NCI-H82 (cell line): ENCODE results near the gene KCNH5.

ENCODE experiments used
- DNase-seq: peaks from one replicate; lab custom pipeline; 2025; lab: John Stamatoyannopoulos, UW

The KCNH5 gene

DNA sequence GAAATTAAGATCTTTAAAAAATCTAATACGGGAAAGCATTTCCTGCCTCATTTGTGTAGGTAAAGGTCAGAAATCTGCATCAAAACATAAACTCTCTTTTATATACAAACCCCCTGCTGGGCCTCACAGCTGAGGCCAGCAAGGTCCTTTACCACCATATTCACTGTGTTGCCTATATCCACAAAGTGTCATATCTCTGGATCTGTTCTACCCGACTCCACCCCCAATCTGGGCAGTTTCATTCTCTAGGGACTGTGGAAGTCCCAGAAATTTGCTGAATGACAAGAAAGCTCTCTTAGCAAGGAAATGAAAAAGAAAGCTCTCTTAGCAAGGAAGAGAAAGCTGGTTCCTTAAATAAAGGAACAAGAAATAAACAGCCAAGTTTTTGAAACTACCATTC is 301.7 kb downstream of the KCNH5 start:
- no peak for DNase-seq

GRCh38 chr14:62743118-62743517 is 302.1 kb downstream of the KCNH5 start:
- no peak for DNase-seq

DNA sequence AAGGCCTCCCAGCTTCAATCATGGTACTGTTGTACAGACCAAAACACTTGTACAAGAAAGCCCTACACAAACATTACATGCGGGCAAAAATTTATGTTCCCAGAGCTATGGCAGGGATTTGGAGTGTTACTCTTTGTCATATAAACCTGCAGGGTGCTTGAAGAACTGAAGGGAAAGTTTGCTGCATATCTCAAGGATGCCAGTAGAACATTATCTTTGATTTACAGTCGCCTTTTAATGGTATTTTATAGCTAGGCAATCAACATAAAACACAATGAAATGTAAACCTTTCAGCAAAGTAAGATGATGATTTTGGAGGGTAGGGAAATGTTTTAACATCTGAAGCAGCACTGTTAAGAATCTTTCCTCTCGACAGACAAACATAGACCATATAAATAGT is 305.6 kb downstream of the KCNH5 start:
- no peak for DNase-seq

GRCh38 chr14:62736048-62737043 is 308.9 kb downstream of the KCNH5 start:
- DNase-seq = no peak

- no peak for DNase-seq
Observed at GRCh38 chr14:62734831-62735230, 310.4 kb downstream of the KCNH5 start.

GRCh38 chr14:62722406-62722805 is 322.9 kb downstream of the KCNH5 start:
- no peak for DNase-seq

GRCh38 chr14:62718629-62719028 is 326.6 kb downstream of the KCNH5 start:
- no peak for DNase-seq

DNA sequence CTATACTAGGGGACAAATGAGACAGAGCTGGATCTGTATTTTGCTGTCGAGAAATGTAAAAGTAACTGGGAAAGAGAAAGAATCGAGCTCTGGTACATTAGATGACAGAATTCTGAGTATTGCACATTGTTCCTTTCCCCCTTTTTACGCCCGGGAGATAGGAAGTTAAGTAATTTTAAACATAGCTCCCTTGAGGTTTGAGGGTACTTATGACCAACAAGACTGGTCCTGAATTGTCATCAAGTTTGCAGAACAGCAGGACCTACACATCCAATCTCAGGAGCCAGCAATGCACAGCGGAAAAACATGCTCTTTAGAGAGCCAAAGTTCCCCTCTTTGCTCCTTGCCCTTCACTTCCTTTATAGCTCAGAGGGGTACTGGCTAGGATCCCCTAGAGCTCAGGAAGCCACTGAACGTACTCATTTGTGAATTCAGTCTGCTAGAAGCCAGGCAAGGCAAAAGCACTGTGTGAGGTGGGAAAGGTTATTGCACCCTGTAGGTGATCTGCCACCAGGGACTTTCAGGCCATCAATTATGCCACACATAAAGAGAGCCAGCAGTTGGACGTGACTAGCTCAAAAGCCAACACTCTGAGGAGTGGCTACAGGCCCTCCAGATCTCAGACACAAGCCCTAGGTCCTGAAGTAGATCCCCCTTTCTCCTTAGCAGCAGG is 333.8 kb downstream of the KCNH5 start:
- DNase-seq = no peak

DNA sequence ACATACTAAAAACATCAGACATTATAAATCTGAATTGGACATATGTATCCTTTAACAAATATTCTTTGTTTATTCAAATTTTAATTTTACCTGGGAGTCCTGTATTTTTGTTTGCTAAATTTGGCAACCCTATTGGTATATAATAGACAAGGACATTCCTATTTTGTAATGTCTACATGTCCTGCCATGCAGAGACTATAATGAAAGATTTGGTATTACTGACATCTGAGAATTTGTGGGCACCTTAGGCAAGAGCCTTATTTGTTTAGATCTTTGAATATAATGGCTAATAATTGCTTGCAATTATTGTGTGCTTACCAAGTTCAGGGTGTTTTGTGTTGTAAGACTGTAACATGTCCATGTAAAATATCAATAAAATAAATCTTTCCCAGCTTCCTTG is 334.4 kb downstream of the KCNH5 start:
- DNase-seq = no peak

GRCh38 chr14:62709773-62710172 is 335.5 kb downstream of the KCNH5 start:
- DNase-seq = no peak

GRCh38 chr14:62706217-62706616 is 339.0 kb downstream of the KCNH5 start:
- DNase-seq = no peak

DNA sequence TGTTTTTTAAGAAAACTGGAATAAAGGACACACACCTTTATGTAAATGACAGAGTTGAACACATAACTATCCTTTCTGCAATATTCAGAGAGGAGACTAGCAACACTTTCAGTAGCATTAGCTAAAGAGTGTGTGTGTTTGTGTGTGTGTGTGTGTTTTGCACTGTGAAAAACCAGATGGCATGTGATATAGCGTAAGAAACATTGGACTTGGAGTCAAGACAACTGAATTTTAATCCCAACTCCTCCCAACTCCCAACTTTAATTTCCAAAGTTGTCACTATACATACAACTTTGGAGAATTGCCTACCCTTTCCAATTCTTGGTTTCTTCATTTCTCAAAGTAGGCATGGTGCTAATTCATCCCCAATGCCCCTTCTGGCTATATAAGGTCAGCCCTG is 347.8 kb downstream of the KCNH5 start:
- DNase-seq = no peak

GRCh38 chr14:62696929-62697328 is 348.3 kb downstream of the KCNH5 start:
- DNase-seq = no peak

DNA sequence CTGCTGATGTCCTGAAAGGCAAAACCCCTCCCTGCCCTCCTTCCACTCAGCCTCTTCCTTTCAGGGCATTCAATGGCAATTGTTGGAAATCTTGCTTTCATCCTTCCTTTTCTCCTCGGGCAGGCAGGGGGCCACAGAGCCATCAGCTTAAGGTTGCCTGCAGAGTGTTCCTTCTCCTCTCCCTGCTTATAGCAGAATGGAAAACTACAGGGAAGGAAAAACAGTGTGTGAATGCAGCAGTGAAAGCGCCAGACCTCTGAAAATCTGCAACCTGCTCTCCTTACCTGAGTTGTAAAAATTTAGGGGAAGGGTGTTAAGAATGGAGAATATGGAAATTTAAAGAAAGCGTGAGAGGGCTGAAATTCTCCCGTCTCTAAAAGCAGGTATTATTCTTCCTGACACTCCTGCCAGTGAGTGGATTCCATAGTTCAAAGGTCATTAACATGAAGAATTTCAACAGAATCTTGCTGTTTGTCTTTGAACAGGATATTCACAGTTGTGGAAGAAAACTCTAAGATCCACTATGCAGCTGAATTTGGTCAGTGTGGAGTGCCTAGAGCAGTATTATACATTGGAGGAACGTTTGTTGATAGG is 348.8 kb downstream of the KCNH5 start:
- DNase-seq = no peak

GRCh38 chr14:62694075-62694474 is 351.2 kb downstream of the KCNH5 start:
- DNase-seq = no peak

DNA sequence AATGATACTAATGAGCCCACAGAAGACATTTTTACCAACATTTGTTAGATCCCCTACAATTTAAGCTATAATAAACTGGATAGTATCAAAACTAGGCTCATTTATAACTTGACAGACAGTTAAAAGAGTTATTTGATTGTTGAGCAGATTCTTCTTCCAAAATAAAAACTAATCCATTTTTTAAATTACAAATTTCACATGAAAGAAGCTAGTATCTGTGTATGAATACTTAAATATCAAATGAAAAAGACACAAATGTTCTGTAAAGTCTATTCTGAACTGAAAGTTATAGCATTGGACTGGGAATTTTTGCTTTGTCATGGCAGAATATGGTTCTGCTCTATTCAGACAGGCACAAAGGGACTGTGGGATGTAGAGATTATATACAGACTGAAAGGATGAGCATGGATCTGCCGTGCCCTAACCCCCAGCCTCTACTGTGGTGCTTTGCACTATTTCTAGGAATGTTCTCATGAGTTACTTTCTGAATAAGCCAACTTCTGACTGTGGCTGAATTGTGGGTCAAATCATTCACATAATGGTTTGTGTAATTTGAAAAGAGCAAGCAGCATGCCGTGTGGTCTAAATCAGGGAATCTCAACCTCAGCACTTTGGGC is 352.7 kb downstream of the KCNH5 start:
- DNase-seq = no peak

DNA sequence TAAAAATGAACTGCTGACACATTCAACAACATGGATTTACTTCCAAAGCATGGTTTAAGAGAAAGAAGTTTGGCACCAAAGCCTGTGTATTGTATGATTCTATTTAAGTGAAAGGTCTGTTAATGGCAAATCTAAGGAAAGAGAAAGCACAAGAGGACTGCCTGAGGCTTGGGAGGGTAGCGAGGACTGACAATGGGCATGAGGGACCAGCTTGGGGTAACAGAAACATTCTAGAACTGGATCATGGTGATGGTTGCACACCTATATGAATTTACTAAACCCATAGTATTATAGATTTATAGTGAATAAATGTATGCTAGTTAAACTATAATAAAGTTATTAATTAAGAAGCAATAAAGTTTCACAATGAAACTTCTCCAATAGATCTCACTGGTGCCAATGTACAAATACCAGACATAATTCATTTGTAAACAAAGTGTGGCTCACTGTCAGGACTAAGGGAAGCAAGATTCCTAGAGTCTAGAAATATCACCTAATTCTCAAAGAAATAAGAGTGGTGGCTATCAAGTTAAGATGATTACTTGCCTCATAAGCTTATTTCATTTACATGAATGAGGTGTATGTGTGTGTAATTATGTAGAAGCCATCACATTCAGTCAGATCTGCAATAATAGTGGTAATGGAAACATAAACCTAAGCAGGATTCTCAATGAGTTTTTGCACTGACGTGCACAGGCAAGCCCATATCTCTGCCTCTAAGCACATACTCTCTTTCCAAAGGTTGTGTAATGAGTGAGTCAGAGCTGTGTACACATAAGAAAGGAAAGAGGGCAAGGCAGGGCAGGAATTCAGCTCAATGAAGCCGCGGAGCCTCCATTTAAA is 353.4 kb downstream of the KCNH5 start:
- DNase-seq = peak; percentile 56

- DNase-seq = peak; percentile 86
Observed at GRCh38 chr14:62689733-62690132, 355.5 kb downstream of the KCNH5 start.

DNA sequence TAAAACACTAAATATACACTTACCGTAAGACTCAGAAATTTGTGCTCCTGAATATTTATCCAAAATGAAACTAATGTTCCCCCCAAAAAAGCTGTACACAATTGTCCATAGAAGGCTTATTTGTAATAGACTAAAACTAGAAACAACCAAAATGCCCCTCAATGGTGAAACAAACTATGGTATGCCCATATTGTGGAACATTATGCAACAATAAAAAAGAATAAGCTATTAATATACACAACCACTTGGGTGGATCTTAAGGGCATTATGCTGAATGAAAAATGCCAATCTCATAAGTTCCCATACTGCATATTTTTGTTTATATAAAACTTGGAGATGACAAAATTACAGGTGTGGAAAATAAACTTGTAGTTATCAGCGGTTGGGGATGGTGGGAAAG is 357.4 kb downstream of the KCNH5 start:
- no peak for DNase-seq

- DNase-seq = no peak
Observed at GRCh38 chr14:62684376-62684775, 360.9 kb downstream of the KCNH5 start.

GRCh38 chr14:62682208-62682607 is 363.1 kb downstream of the KCNH5 start:
- no peak for DNase-seq
